IMR-90 (cell line): ENCODE measurements around the gene TECPR2.

Experiments used
- BHLHE40 ChIP-seq: fragments of 150-350 bp; IDR thresholded peaks from 2 replicates; pipeline ENCODE4 v1.6.1; 2016; ENCODE audit warnings: mild to moderate bottlenecking, low read depth, low read length
- CEBPB ChIP-seq: IDR thresholded peaks from 2 replicates; pipeline ENCODE4 v1.6.1; 2012; ENCODE audit warnings: low read depth, low read length, improper control_type of control experiment
- MAFK ChIP-seq: IDR thresholded peaks from 2 replicates; pipeline ENCODE4 v1.6.1; 2012; ENCODE audit warnings: low read depth, low read length, improper control_type of control experiment
- MAZ ChIP-seq: IDR thresholded peaks from 2 replicates; pipeline ENCODE4 v1.6.1; 2012; ENCODE audit warnings: low read depth, mild to moderate bottlenecking, low read length, improper control_type of control experiment, moderate library complexity, borderline replicate concordance
- POLR2A ChIP-seq: IDR thresholded peaks from 2 replicates; pipeline ENCODE4 v1.6.1; 2012; ENCODE audit warnings: mild to moderate bottlenecking, low read depth, low read length
- RAD21 ChIP-seq: IDR thresholded peaks from 2 replicates; pipeline ENCODE4 v1.6.1; 2012; ENCODE audit warnings: low read length, improper control_type of control experiment
- TF ChIP-seq, protein P1 (sequence below): conservative IDR thresholded peaks from 2 replicates; pipeline ENCODE4 v1.5.1; 2012; ENCODE audit warnings: mild to moderate bottlenecking, low read depth, low read length, improper control_type of control experiment
- TF ChIP-seq, protein P2 (sequence below): fragments of 150-350 bp; IDR thresholded peaks from 2 replicates; pipeline ENCODE4 v1.6.1; 2016; ENCODE audit warnings: low read depth, mild to moderate bottlenecking, low read length, moderate library complexity, borderline replicate concordance

DNA sequence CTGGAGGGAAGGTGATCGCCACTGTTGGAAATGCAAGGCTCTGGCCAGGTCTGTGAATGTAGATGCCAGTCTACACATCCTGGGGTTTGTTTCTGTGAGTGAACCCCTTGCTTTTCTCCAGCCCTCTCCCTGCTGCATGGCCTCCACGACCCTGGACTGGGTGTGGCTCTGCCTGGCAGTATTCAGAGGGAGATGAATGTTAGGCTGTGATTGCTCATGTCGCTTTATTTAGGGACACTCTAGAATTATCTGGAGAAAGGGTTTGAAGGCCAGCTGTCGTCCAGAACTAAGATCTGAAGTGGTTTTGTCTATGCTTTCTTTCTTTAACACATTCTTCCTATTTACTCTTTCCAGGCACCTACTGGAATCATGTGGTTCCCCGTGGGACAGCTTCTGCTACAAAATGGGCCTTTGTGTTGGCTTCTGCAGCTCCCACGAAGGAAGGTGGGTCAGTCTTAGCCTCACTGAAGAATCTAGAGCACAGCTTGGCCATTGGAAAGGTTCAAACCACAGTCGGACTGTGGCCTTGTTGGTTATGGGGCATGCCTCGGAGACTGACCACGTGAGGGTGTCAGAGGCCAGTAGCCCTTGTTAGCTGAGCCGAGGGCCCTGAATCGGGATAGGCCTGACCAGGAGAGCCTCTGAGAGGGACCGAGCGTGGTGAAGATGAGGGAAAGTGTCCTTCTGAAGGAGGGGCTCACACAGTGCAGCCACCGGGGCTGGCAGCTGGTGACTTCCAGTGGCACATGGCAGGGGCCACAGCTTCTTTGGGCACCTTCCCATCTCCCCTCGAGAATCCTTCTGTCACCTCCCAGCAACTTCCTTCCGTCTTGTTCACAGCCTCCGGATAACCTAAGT lies 87.7 kb downstream of the TECPR2 start:
- TF ChIP-seq CEBPB (no peak), POLR2A (no peak), RAD21 (no peak), MAFK (no peak), MAZ (no peak), BHLHE40 (no peak)
- TF ChIP-seq, protein P1, sequence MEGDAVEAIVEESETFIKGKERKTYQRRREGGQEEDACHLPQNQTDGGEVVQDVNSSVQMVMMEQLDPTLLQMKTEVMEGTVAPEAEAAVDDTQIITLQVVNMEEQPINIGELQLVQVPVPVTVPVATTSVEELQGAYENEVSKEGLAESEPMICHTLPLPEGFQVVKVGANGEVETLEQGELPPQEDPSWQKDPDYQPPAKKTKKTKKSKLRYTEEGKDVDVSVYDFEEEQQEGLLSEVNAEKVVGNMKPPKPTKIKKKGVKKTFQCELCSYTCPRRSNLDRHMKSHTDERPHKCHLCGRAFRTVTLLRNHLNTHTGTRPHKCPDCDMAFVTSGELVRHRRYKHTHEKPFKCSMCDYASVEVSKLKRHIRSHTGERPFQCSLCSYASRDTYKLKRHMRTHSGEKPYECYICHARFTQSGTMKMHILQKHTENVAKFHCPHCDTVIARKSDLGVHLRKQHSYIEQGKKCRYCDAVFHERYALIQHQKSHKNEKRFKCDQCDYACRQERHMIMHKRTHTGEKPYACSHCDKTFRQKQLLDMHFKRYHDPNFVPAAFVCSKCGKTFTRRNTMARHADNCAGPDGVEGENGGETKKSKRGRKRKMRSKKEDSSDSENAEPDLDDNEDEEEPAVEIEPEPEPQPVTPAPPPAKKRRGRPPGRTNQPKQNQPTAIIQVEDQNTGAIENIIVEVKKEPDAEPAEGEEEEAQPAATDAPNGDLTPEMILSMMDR: no peak
- TF ChIP-seq, protein P2, sequence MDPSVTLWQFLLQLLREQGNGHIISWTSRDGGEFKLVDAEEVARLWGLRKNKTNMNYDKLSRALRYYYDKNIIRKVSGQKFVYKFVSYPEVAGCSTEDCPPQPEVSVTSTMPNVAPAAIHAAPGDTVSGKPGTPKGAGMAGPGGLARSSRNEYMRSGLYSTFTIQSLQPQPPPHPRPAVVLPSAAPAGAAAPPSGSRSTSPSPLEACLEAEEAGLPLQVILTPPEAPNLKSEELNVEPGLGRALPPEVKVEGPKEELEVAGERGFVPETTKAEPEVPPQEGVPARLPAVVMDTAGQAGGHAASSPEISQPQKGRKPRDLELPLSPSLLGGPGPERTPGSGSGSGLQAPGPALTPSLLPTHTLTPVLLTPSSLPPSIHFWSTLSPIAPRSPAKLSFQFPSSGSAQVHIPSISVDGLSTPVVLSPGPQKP: no peak
